PFSK-1 (cell line): ENCODE results near the gene PRMT1.

Experiments
- REST ChIP-seq, 2 experiments: IDR thresholded peaks; 2 replicates each; pipeline versions ENCODE4 v1.6.1 to v1.8.0; 2011 to 2012; ENCODE audit warnings: low read depth in 2 of 2, low read length in 2 of 2, control low read depth in 1 of 2, inconsistent platforms in 1 of 2, mild to moderate bottlenecking in 1 of 2, moderate library complexity in 1 of 2; ENCODE audit not compliant: insufficient read depth in 1 of 2
- TAF1 ChIP-seq: IDR thresholded peaks from 2 replicates; pipeline ENCODE4 v1.6.1; 2012; ENCODE audit warnings: low read length, control low read depth, borderline replicate concordance; ENCODE audit not compliant: insufficient read depth

GRCh38 chr19:49665351-49666119, 11.5 kb upstream of the PRMT1 start, which contains the start of the genes BCL2L12 and IRF3:
- no peak for TF ChIP-seq REST (IDR thresholded peaks at IDR 0.05; ENCODE audit: insufficient read depth in 1 of 2, low read depth in 2 of 2, low read length in 2 of 2)
- peak; percentile 34; the same call in 1 of the 2 replicates for TF ChIP-seq TAF1
